Spleen (tissue), 11 donors: ENCODE data around the gene MAPK8IP3. TPM values are rescaled to one million over a fixed set of nuclear protein-coding genes. Genes with fewer than 3 reads are reported as not detected.
"Not testable (repeated sequence)": the region's sequence is repeated elsewhere in the genome, so short reads cannot be mapped to it uniquely, and the experiment has no call there.

Experiments
- DNase-seq: peaks from one replicate; pipeline ENCODE4 v3.0.0-alpha.2; 2020
- H3K27ac ChIP-seq, 8 donors: fragments of 200-600 bp; sonication (generic) in 7 of 8; 1 replicate in 4 of 8; 2 replicates in 4 of 8; pipeline versions ENCODE4 v1.5.0 to v1.8.0; 2016 to 2021; ENCODE audit warnings: inconsistent platforms in 4 of 8, mild to moderate bottlenecking in 4 of 8, moderate library complexity in 1 of 8
- H3K27me3 ChIP-seq, 7 donors: fragments of 200-600 bp; sonication (generic) in 6 of 7; replicated peaks in 1 of 7; 1 replicate in 4 of 7; 2 replicates in 3 of 7; pipeline versions ENCODE4 v1.5.0 to v1.8.0; 2016 to 2021; ENCODE audit warnings: inconsistent platforms in 3 of 7, mild to moderate bottlenecking in 1 of 7
- H3K36me3 ChIP-seq, 6 donors: fragments of 200-600 bp; sonication (generic) in 5 of 6; 1 replicate in 4 of 6; 2 replicates in 2 of 6; pipeline versions ENCODE4 v1.5.0 to v1.8.0; 2016 to 2021; ENCODE audit warnings: inconsistent platforms in 2 of 6
- H3K4me1 ChIP-seq, 6 donors: fragments of 200-600 bp; sonication (generic) in 5 of 6; 1 replicate in 3 of 6; 2 replicates in 3 of 6; pipeline versions ENCODE4 v1.5.0 to v1.8.0; 2016 to 2021; ENCODE audit warnings: inconsistent platforms in 3 of 6
- H3K4me3 ChIP-seq, 8 donors: fragments of 200-600 bp; sonication (generic) in 7 of 8; 1 replicate in 4 of 8; 2 replicates in 4 of 8; pipeline versions ENCODE4 v1.5.0 to v1.8.0; 2016 to 2021; ENCODE audit warnings: inconsistent platforms in 4 of 8, mild to moderate bottlenecking in 4 of 8, moderate library complexity in 2 of 8
- H3K9me3 ChIP-seq, 8 donors: fragments of 200-600 bp; sonication (generic) in 7 of 8; 1 replicate in 4 of 8; 2 replicates in 4 of 8; pipeline versions ENCODE4 v1.5.0 to v1.8.0; 2016 to 2021; ENCODE audit warnings: inconsistent platforms in 4 of 8
- POLR2A ChIP-seq, 3 donors: fragments of 450-650 bp; IDR thresholded peaks; one replicate each; pipeline ENCODE4 v1.5.1; 2017; ENCODE audit warnings: antibody characterized with exemption in 3 of 3, mild to moderate bottlenecking in 1 of 3
- POLR2AphosphoS5 ChIP-seq, 3 donors: sonication (generic); formaldehyde crosslinking; IDR thresholded peaks; one replicate each; pipeline ENCODE4 v1.5.1; 2017; ENCODE audit warnings: antibody characterized with exemption in 3 of 3
- WGBS, 5 donors: extraction: QIAGEN DNeasy Blood & Tissue Kit in 3 of 5; methylation state at CpG; one replicate each; pipeline versions ENCODE4 v1.1.5 to v1.1.7; 2013 to 2018; 5-methylcytosine and 5-hydroxymethylcytosine counted together
- intact Hi-C: fragments of 100-400 bp; cut with DNase I; formaldehyde crosslinking; loops from one replicate; pipeline ENCODE4 v1.15.0; 2023; ENCODE audit warnings: low total_unique reads
- polyA plus RNA-seq, 3 donors: library from polyadenylated mRNA; stranded (reverse); fragments of 200-250 nt; gene quantifications; one replicate each; pipeline ENCODE4 v1.2.1, GENCODE V29; 2013
- total RNA-seq, 7 donors: library from RNA; depleted of rRNA in 3 of 7; stranded (reverse); fragments of >200 nt in 3 of 7; fragmentation: NEBNext Ultra II Directional in 4 of 7; extraction: Animal tissue kit (Norgen Biotek cat#: 25700) in 4 of 7; gene quantifications; one replicate each; pipeline versions ENCODE4 v1.1.0 to v1.2.1, GENCODE V29; 2016 to 2021
- TF ChIP-seq, protein P1 (sequence below), 11 experiments: fragments of 200-600 bp in 7 of 11; fragments of 450-650 bp in 4 of 11; sonication (generic) in 4 of 11; IDR thresholded peaks in 8 of 11; conservative IDR thresholded peaks in 3 of 11; 1 replicate in 7 of 11; 2 replicates in 4 of 11; pipeline versions ENCODE4 v1.4.0 to v1.8.0; 2016 to 2021; ENCODE audit warnings: antibody characterized with exemption in 11 of 11, inconsistent platforms in 4 of 11, mild to moderate bottlenecking in 1 of 11
- donor health status: healthy with polysubstance abuse.
- donor health status: DM: no; HTN: no; CAD: no; lungs with moderate emphysema.
- donor health status: DM: no; HTN: no; CAD: no.
- donor health status: Bipolar disorder and iron deficiency.
- donor health status: healthy.
- donor health status: DM: no; HTN: no; CAD: no.
- donor health status: DM: yes; HTN: yes; CAD: no.

MAPK8IP3 gene
- total and polyA plus RNA-seq, 10 donors, result 27.2 to 134 (median 114) TPM

DNA sequence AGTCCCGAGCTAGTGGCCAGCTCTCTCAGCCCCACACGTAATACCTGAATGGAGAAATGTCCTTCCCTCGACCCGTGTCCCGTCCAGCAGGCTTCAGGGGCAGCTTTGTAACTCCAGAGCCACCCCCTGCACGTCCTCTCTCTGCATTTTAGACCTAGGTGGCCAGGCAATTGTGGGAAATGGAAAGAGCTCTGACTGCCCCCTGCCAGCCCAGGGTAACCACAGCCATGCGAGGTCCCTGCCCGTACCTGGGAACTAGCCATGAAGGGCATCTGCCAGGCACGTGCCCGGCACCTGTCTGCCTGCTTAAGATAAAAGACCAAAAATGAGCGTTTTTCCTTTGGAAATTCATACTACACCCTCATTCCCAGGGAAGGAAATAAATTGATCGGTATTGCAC lies 9.2 kb downstream of the MAPK8IP3 start:
- H3K36me3 ChIP-seq, result peaks cover 0 to 17% (median 0%) of the 10 kb centered on the region in 6 donors
- H3K27ac ChIP-seq, result peak overlapping the region in 4 of 8 donors; percentile 12 to 86 (median 78)
- intact Hi-C loops, result no loop called here
- no peak for DNase-seq
- WGBS, 5 donors, result 92 to 96% (median 94%) methylated on average over 12 of the region's 12 CpGs
- H3K27me3 ChIP-seq, result no peaks in the 10 kb centered on the region
- peaks cover 11 to 100% (median 73%) of the 10 kb centered on the region in 6 donors for H3K4me1 ChIP-seq
- H3K4me3 ChIP-seq, result no peak overlapping the region
- no peaks in the 10 kb centered on the region for H3K9me3 ChIP-seq
- no peak for TF ChIP-seq POLR2A (IDR thresholded peaks at IDR 0.05)
- TF ChIP-seq, protein P1, sequence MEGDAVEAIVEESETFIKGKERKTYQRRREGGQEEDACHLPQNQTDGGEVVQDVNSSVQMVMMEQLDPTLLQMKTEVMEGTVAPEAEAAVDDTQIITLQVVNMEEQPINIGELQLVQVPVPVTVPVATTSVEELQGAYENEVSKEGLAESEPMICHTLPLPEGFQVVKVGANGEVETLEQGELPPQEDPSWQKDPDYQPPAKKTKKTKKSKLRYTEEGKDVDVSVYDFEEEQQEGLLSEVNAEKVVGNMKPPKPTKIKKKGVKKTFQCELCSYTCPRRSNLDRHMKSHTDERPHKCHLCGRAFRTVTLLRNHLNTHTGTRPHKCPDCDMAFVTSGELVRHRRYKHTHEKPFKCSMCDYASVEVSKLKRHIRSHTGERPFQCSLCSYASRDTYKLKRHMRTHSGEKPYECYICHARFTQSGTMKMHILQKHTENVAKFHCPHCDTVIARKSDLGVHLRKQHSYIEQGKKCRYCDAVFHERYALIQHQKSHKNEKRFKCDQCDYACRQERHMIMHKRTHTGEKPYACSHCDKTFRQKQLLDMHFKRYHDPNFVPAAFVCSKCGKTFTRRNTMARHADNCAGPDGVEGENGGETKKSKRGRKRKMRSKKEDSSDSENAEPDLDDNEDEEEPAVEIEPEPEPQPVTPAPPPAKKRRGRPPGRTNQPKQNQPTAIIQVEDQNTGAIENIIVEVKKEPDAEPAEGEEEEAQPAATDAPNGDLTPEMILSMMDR (IDR thresholded peaks at IDR 0.05 in 8 of 11, conservative IDR thresholded peaks at IDR 0.05 in 3 of 11), result no peak
- TF ChIP-seq POLR2AphosphoS5 (IDR thresholded peaks at IDR 0.05), result no peak

DNA sequence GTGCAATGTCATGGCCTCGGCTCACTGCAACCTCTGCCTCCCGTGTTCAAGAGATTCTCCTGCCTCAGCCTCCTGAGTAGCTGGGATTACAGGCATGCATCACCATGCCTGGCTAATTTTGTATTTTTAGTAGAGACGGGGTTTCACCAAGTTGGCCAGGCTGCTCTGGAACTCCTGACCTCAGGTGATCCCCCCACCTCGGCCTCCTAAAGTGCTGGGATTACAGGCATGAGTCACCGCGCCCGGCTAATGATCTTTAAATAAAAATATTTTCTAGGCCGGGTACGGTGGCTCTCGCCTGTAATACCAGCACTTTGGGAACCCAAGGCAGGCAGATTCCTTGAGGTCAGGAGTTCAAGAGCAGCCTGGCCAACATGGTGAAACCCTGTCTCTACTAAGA lies 12.2 kb downstream of the MAPK8IP3 start:
- H3K36me3 ChIP-seq, H3K27me3 ChIP-seq, DNase-seq, H3K9me3 ChIP-seq, intact Hi-C loops, H3K4me3 ChIP-seq: not testable (repeated sequence)
- WGBS, 5 donors, result 81 to 92% (median 89%) methylated on average over 10 of the region's 10 CpGs
- Histone ChIP-seq H3K27ac (peak overlapping the region in 5 of 8 donors; percentile 17 to 77 (median 76)), H3K4me1 (peaks cover 24 to 100% (median 81%) of the 10 kb centered on the region in 6 donors)

DNA sequence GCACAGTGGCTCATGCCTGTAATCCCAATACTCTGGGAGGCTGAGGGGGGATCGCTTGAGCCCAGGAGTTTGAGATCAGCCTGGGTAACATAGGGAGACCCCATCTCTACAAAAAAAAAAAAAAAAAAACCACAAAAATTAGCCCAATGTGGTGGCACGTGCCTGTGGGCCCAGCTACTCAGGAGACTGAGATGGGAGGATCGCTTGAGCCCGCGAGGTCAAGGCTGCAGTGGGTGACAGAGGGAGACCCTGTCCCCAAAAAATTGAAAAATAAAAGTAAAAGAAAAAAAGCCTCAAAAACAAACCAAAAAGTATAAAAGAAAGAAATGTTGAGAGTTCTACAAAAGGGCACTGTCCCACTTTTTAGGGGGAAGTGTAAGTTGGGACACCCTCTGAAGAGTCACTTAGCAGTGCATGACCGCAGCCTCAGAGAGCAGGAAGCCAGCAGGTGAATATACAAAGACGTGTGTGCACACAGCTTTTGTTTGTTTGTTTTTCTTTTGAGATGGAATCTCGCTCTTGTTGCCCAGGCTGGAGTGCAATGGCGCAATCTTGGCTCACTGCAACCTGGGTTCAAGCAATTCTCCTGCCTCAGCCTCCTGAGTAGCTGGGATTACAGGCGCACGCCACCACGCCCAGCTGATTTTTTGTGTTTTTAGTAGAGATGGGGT lies 13.7 kb downstream of the MAPK8IP3 start:
- intact Hi-C loops, H3K27me3 ChIP-seq, H3K9me3 ChIP-seq: not testable (repeated sequence)
- peak; percentile 73 for DNase-seq
- H3K27ac ChIP-seq, result peak overlapping the region; percentile 3 to 77 (median 62)
- peaks cover 0 to 12% (median 2%) of the 10 kb centered on the region in 6 donors for H3K36me3 ChIP-seq
- 59 to 75% (median 72%) methylated on average over 12 of the region's 12 CpGs for WGBS, 5 donors
- H3K4me1 ChIP-seq, result peaks cover 20 to 100% (median 78%) of the 10 kb centered on the region in 6 donors
- H3K4me3 ChIP-seq, result peak overlapping the region in 1 of 8 donors; percentile 27
- peak in 1 of 3 donors; percentile 42 for TF ChIP-seq POLR2AphosphoS5 (IDR thresholded peaks at IDR 0.05)

DNA sequence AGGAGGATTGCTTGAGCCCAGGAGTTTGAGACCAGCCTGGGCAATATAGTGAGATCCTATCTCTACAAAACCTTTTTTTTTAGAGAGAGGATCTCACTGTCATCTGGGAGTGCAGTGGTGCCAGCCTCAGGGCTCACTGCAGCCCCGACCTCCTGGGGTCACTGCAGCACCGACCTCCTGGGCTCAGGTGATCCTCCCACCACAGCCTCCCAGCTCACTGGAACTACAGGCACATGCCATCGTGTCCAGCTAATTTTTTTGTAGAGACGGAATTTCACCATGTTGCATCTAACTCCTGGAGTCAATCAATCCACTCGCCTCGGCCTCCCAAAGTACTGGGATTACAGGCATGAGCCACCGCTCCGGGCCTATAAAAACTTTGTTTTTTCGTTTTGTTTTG lies 15.4 kb downstream of the MAPK8IP3 start:
- no peaks in the 10 kb centered on the region for H3K9me3 ChIP-seq
- no peaks in the 10 kb centered on the region for H3K27me3 ChIP-seq
- DNase-seq, result no peak
- no peak overlapping the region for H3K4me3 ChIP-seq
- peak overlapping the region in 6 of 8 donors; percentile 41 to 77 (median 76) for H3K27ac ChIP-seq
- H3K36me3 ChIP-seq, result peaks cover 0 to 23% (median 12%) of the 10 kb centered on the region in 6 donors
- peaks cover 20 to 100% (median 77%) of the 10 kb centered on the region in 6 donors for H3K4me1 ChIP-seq
- intact Hi-C loops, result no loop called here
- 88 to 94% (median 93%) methylated on average over 9 of the region's 9 CpGs for WGBS, 5 donors
- TF ChIP-seq POLR2AphosphoS5 (IDR thresholded peaks at IDR 0.05) (no peak), POLR2A (IDR thresholded peaks at IDR 0.05) (no peak)
- TF ChIP-seq, protein P1 (IDR thresholded peaks at IDR 0.05 in 8 of 11, conservative IDR thresholded peaks at IDR 0.05 in 3 of 11), result no peak

DNA sequence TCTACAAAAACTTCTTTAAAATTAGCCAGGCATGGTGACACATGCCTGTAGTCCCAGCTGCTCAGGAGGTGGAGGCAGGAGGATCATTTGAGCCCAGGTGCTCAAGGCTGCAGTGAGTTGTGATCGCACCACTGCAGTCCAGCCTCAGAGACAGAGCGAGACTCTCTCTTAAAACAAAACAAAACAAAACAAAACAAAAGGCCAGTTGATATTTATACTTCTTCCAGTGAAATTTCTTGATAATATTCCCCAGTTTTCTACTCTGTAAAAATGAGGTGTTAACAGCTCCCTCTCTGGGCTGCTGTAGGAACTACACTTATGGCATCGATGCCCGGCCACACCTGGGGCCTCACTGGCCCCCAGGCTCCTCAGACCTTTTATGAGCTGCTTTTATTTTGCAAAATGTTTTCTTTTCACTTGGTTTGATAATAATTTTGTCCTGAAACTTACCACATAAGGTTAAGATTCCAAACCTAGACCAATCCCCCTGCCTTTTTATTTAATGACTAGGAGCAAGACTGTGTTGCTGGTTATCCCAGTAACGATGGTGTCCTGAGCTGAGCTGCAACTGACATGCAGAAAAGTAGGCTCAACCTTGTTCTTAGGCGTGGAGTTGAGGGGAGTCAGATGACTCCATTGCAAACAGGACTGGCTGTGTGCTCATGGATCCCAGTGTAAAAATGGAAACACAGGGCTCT lies 17.6 kb downstream of the MAPK8IP3 start:
- TF ChIP-seq, protein P1 (IDR thresholded peaks at IDR 0.05 in 8 of 11, conservative IDR thresholded peaks at IDR 0.05 in 3 of 11), result peak in 10 of 11 experiments; percentile 61 to 92 (median 87)
- TF ChIP-seq POLR2AphosphoS5 (IDR thresholded peaks at IDR 0.05) (no peak), POLR2A (IDR thresholded peaks at IDR 0.05) (no peak)

More for the DNA sequence above, 17.6 kb downstream of the MAPK8IP3 start:
- Histone ChIP-seq H3K27me3 (no peaks in the 10 kb centered on the region), H3K4me1 (peaks cover 17 to 83% (median 60%) of the 10 kb centered on the region in 6 donors), H3K36me3 (peaks cover 0 to 45% (median 25%) of the 10 kb centered on the region in 6 donors), H3K27ac (peak overlapping the region in 6 of 8 donors; percentile 41 to 77 (median 76)), H3K4me3 (no peak overlapping the region), H3K9me3 (no peaks in the 10 kb centered on the region)
- DNase-seq, result no peak
- 48 to 56% (median 53%) methylated on average over 6 of the region's 6 CpGs for WGBS, 5 donors
- intact Hi-C loops, result no loop called here
